Measurements from ENCODE around the gene BCL2A1.

DNA sequence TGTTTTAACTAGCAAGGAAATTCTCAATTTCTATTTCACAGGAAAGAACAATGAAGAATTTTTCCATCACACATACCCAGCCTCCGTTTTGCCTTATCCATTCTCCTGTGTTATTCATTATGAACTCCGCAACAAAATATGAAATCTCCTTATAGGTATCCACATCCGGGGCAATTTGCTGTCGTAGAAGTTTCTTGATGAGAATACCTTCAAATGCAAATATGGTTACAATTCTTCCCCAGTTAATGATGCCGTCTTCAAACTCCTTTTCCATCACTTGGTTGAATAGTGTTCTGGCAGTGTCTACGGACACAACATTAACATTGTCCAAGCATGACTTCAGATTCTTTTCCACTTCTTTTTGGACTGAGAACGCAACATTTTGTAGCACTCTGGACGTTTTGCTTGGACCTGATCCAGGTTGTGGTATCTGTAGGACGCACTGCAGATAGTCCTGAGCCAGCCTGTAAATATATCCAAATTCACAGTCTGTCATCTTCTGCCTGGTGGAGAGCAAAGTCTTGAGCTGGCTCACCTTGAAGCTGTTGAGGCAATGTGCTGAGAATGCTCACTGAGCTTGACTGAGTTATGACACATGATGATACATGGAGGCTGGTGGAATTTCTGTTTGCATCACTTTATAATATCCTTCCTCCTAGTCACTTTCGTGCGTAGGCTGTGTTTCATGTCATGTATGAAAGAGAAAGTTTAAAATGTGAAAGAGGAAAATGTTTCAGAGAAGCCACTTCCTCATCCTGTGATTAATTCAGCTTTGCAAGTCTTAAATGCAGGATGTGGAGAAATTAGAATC, at the start of gene BCL2A1:
- TF ChIP-seq, protein P1, sequence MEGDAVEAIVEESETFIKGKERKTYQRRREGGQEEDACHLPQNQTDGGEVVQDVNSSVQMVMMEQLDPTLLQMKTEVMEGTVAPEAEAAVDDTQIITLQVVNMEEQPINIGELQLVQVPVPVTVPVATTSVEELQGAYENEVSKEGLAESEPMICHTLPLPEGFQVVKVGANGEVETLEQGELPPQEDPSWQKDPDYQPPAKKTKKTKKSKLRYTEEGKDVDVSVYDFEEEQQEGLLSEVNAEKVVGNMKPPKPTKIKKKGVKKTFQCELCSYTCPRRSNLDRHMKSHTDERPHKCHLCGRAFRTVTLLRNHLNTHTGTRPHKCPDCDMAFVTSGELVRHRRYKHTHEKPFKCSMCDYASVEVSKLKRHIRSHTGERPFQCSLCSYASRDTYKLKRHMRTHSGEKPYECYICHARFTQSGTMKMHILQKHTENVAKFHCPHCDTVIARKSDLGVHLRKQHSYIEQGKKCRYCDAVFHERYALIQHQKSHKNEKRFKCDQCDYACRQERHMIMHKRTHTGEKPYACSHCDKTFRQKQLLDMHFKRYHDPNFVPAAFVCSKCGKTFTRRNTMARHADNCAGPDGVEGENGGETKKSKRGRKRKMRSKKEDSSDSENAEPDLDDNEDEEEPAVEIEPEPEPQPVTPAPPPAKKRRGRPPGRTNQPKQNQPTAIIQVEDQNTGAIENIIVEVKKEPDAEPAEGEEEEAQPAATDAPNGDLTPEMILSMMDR (optimal IDR thresholded peaks at IDR 0.05 in 1 of 3, IDR thresholded peaks at IDR 0.05 in 1 of 3, conservative IDR thresholded peaks at IDR 0.05 in 1 of 3; ENCODE audit: extremely low read depth in 1 of 3, insufficient read depth in 2 of 3, low read length in 3 of 3): no peak
- no peak for TF ChIP-seq EZH2 (IDR thresholded peaks at IDR 0.05; ENCODE audit: low read length)
